Hematopoietic multipotent progenitor cell treated with erythropoietin and hydrocortisone succinate and interleukin-3 and kit ligand, for 6 days (in vitro differentiated cells): Measurements from ENCODE around the gene GPC5.
"Not testable (repeated sequence)": the region's sequence is repeated elsewhere in the genome, so short reads cannot be mapped to it uniquely, and the experiment has no call there.

Source experiments
- DNase-seq: peaks from one replicate; pipeline ENCODE4 v3.0.0-alpha.2; 2015

GPC5 gene

DNA sequence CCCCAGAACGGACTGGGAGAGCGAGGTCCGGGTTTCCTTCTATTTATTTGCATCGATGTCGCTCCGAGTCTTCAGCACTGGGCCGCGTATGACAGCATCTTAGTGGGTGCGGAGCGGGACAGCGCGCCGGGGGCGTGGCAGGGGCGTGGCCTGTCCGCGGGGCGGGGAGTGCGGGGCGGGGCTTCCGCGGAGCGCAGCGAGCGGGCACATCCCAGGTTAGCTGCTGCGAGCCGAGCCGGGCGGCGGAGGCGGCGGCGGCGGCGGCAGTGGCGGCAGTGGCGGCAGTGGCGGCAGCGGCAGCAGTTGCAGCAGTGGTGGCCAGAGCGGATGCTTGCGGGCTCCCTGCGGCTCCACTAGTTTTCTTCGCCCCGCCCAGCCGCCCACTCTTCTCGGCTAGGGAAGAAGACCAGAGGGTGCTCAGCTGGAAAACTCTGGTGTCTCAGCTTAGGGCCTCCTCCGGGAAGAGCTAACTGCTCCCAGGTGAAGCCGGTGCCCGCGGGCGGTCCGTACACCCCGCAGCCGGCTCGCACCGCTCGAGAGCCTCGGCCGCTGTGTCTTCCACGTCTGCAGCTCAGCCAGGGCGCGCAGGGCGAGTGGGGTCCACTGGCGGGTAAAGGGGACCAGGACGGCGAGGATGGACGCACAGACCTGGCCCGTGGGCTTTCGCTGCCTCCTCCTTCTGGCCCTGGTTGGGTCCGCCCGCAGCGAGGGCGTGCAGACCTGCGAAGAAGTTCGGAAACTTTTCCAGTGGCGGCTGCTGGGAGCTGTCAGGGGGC, at the start of gene GPC5:
Gene GPC5, plus strand, starts transcription at position 209 of the 776 bp plus-strand sequence.
- peak; percentile 76 for DNase-seq

DNA sequence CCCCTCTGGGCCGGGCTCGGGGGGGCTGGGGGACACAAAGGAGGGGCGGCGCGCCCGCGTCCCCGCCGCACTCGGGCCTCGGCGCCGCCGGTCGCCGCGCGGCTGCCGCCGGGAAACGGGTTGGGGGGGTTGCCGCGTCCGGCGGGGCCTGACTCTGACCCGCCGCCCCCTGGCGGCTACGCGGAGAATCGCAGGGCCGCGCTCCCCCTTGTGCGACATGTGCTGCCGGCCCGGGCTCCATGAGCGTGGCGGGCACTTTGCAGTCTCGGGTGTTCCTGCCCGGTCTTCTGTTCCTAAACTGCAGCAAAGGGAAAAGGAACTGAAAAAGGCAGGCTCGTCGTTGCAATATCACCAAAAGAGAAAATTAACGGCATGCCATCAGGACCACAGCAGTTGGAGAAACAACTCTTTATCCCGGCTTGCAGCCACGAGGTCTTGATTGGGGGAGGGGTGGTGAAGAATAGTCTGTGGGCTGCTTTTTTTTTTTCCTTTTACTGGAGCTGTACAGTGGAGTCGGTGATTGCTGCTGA, 49.5 kb upstream of the GPC5 start:
- peak; percentile 88 for DNase-seq

DNA sequence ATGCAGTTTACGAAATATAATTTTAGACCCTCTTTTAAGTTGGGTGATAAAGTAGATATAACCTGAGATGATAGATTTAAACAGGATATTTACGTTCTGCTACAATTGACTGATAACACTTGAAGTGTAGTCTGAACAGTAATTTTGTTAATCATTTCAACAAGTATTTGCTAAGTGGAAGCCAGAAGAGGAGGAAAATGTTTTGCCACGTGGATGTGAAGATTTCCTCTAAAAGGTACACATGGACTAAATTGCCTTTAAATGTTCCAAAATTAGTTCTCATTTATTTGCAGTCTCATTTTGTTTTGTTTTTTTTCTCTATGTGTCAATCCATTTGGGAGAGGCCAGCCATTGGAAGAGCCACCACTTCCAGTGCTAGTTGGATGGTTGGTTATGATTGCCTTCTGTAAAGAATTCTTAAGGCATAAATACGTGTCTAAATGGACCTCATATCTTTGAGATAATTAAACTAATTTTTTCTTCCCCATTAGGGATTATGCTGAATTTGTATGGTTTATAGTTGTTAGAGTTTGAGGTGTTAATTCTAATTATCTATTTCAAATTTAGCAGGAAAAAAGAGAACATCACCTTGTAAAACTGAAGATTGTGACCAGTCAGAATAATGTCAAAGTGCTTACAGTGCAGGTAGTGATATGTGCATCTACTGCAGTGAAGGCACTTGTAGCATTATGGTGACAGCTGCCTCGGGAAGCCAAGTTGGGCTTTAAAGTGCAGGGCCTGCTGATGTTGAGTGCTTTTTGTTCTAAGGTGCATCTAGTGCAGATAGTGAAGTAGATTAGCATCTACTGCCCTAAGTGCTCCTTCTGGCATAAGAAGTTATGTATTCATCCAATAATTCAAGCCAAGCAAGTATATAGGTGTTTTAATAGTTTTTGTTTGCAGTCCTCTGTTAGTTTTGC, 48.2 kb upstream of the GPC5 start:
- peak; percentile 39 for DNase-seq

DNA sequence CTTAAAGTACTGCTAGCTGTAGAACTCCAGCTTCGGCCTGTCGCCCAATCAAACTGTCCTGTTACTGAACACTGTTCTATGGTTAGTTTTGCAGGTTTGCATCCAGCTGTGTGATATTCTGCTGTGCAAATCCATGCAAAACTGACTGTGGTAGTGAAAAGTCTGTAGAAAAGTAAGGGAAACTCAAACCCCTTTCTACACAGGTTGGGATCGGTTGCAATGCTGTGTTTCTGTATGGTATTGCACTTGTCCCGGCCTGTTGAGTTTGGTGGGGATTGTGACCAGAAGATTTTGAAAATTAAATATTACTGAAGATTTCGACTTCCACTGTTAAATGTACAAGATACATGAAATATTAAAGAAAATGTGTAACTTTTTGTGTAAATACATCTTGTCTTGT, 47.3 kb upstream of the GPC5 start:
- DNase-seq = no peak

DNA sequence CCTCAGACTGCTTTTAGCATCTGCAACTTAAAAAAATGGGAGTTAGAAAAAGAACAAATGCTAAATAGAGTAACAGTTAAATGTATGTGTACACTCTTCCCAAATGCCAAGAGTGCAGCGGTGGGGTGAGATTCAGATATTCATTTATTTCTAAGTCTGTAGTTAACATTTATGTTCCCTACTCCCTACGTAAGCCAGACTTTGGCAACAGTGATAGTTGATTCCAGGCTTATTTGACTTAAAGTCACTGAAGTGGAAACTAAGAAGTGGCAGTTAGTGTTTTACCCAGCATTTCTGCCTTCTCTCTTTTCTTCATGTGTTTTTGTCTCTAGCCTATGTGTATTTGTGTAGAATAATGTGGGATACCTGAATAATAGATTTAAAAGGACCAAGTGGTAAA, 46.4 kb upstream of the GPC5 start:
- no peak for DNase-seq

DNA sequence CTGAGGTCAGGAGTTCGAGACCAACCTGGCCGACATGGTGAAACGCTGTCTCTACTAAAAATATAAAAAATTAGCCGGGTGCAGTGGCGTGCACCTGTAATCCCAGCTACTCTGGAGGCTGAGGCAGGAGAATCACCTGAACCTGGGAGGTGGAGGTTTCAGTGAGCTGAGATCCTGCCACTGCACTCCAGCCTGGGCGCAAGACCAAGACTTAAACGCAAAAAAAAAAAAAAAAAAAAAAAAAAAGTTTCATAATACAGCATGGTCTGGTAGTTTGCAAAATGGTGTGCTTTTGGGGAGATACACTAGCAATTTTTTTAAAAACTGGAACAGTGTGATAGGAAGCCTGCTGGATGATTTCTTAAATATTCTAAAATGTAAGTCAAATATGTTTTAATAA, 45.5 kb upstream of the GPC5 start:
- not testable (repeated sequence) for DNase-seq

DNA sequence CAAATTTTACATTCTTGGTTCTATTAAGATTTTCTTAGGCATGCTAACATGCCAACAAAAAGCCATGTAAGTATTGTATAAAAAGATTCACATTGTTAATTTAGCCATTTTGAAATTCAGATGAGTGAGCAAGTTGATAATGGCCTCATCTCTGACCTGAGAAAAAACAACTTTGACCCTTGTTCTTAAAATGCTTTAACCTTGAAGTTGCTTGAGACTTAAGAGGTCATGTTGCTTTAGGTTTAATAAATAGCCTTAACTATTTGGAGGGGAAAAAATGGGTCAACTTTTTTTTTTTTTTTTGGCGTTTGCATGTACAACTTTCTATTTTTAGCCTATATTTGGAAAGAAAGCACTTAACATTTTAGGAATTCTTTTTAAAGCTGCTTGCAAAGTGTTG, 44.9 kb upstream of the GPC5 start:
- DNase-seq = no peak

GRCh38 chr13:91355099-91355825, 43.2 kb upstream of the GPC5 start:
- peak; percentile 32 for DNase-seq

DNA sequence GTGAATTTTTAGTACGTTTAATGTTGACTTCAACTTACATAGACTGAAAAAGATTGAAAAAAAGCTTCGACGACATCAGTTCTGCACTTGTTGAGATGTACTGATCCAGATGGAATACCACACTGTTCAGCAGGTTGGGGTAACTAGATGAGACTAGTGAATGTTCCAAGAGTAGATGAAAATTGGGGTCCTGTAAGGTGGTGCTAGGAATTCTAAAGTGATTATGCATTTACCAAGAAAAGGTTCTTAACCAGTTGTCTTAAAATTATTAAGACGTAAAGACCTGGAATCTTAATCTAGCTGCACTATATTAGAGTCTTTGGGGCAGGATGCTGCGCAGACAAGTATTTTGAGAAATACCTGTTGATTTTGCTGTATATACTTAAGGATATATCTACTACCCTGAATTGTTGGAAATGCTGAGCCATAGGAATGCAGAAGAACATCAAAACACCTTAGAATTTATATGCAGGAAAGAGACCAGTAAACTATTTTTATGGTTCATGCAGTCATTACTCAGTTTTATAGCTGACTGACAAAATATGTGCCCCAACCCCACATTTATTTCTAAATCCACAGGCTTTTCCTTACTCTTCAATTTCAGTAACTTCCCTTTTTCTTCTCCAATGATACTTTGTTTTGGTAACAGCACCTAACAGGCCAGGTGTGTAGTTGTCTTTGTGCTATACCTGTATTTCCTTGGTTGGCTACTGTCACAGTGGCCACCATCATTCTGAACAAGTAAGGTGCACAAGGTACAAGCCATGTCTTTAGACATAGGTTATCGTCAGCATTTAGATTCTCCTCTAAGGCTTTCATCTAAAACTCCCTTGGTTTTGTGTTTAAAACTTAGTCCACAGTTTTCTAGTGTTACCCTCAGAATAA, 42.4 kb upstream of the GPC5 start:
- DNase-seq = no peak

DNA sequence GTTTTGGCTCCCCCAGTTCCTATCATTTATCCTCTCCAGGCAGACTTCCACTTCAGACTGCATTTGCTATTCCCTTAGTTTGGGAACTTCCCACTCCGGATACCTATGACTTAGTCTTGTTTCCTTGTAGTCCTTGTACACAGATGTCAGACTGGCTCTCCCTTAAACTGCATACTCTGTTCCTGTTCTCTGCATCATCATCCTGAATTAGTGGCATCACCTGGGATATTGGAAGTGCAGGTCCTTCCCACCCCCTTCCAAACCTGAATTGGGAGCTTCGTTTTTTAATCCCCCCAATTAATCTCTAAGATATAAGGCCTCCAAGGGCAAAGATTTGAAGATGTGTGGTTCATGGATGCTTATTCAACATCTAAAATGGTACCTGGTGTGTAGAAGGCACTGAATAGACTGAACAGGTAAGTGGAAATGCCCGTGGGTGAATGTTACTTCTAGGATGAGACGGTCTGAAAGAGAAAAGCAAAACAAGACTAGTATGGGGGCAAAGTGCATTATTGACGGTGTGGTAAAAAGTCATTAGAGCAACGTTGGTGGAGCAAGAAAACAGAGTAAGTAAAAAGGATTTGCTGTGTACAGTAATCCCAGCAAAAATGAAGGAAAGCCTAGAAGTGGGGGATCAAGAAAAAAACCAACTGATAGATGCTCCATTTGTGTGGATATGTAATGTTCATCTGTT, 41.4 kb upstream of the GPC5 start:
- no peak for DNase-seq

GRCh38 chr13:91357613-91358386, 40.6 kb upstream of the GPC5 start:
- DNase-seq = peak; percentile 29

- DNase-seq = peak; percentile 67
Observed at GRCh38 chr13:91358387-91358782, 40.0 kb upstream of the GPC5 start.

DNA sequence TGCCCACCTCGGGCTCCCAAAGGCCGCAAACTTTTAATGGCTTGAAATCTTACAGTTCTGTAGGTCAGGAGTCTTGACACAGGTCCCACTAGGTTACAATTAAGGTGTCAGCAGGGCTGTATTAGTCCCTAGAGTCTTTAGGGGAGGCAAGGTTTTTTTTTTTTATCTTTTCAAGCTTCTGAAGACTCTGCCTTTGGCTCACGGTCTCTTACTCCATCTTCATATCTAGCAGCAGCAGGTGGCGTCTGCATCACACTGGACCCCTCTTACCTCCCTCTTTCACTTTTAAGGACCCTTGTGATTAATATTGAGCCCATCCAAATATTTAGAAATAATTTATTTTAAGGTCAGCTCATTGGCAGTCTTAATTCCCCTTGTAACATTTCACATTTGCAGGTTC, 39.3 kb upstream of the GPC5 start:
- DNase-seq = peak; percentile 57

DNA sequence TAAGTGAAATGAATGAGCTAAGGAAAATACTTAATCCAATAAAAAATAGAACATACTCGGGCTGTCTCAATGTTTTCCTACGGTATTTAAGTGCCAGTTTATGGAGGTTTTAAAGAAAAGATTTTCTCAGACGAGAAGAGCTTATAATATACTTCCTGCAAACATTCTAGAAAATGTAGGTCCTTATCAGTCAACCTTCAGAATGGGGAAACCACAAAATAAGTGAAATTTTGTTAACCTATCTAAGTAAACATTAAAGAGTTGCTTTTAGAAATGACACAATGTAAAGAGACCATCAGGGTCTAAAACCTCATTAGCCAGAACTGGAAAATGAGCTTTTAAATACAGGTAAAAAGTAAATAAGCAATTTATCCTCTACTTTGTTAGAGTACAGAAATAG, 38.8 kb upstream of the GPC5 start:
- peak; percentile 55 for DNase-seq

DNA sequence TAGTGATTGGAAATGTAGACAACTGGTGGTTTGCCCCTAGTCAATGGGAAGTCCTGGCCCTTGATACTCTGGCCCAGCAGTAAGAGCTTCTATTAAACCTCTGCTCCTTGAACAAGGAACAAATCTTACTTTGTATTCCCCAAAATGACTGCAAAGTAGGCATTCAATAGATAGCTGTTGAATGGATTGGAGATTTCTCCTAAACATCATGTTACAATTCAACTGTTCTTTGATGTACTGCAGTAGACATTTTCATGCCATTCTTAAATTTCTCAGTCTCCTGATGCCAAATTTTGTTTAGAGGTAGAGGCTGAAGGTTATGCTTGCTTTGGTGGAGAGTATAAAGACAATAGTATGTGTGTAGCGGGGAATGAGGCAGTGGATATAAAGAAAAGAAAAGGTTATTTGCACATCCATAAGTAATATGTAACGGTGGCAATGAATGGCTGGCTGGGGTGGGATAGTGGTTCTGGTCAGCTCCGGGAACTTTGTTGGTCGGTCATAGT, 38.1 kb upstream of the GPC5 start:
- no peak for DNase-seq

DNA sequence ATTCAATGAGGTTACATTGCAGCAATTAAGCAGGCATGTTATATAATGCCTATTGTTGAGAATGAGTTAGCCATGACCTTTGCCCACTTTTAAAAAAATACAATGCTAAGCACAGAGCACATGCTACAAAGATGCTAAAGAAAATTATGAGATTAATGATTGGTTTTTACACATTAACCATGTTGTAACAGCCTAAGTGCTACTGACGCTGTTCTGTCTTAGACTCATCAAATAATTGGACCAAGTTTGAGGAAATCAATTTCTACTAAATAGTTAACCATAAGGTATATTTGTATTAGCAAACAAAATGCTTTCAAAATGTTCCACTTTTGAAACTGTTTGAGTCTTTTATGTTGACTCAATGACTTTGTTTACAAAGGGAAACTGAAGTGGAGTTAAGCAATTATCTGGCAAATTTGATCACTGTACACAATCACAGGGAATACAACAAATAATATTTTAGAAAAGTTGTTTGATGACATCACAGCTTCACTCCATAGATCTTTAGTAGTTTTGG, 36.6 kb upstream of the GPC5 start:
- DNase-seq = no peak

GRCh38 chr13:91362908-91363307, 35.5 kb upstream of the GPC5 start:
- DNase-seq = no peak

GRCh38 chr13:91368101-91368500, 30.3 kb upstream of the GPC5 start:
- DNase-seq = no peak

DNA sequence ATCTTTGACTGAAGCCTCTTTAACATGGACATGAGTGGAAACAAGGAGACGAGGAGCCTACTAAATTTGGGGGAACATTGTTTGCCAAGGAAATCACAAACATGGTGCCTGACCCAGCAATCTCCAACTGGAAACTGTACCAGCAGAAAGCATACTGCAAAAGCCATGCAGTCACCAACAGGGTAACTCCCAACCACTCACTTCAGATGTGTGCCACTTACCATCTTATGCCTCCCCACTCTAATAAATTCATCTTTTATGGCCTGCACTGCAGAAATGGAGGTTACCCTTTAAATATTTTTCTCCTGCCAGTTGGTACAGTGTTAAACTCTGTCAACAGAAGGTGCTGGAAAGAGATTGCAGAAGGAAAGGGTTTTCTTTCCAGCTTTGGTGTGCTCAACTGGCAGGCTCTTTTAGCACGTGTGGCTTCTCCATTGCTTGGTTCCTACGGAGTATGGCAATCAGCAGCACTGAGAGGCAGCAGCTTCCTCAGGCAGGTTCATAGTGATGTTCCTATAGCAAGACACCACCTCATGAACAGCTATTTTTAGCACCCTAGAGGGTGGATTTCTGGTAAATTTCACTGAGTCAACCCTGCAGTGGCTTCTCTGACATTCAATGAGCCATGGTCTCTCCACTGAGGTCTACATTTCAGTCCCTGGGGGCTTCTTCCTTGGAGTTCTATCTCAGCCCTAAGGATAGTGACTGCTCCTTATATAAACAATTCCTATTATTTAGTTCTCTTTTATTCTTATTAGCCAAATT, 29.6 kb upstream of the GPC5 start:
- DNase-seq = no peak
